SU-DHL-6 (cell line): ENCODE measurements around the gene SCARB1.

Experiments
- H2AFZ ChIP-seq: fragments of 200-600 bp; sonication (generic); 2 replicates; pipeline ENCODE4 v1.6.1; 2014; ENCODE audit warnings: low read depth, mild to moderate bottlenecking, moderate library complexity, mixed read lengths, antibody characterized with exemption, low read length; ENCODE audit not compliant: severe bottlenecking
- H3F3A ChIP-seq: fragments of 200-600 bp; shearing (Covaris generic); 2 replicates; pipeline ENCODE4 v1.6.0; 2016; ENCODE audit warnings: antibody characterized with exemption, mild to moderate bottlenecking; ENCODE audit not compliant: insufficient read depth
- H3K27ac ChIP-seq: fragments of 200-600 bp; sonication (generic); 2 replicates; pipeline ENCODE4 v1.5.1; 2016; ENCODE audit warnings: low read depth, mild to moderate bottlenecking, low read length, moderate library complexity, mixed read lengths
- H3K27me3 ChIP-seq: fragments of 200-600 bp; sonication (generic), shearing (Covaris generic); 2 replicates; pipeline ENCODE4 v1.6.0; 2014; ENCODE audit warnings: mild to moderate bottlenecking, low read length
- H3K36me3 ChIP-seq: fragments of 200-600 bp; sonication (generic); 2 replicates; pipeline ENCODE4 v1.6.1; 2014; ENCODE audit warnings: mild to moderate bottlenecking, low read length, mixed read lengths
- H3K4me2 ChIP-seq: fragments of 300-600, 200-600 bp; shearing (Covaris generic), sonication (generic); 2 replicates; pipeline ENCODE4 v1.6.0; 2014; ENCODE audit warnings: low read length, low read depth, mild to moderate bottlenecking; ENCODE audit not compliant: poor library complexity, severe bottlenecking
- H3K4me3 ChIP-seq: fragments of 200-600 bp; sonication (generic); 2 replicates; pipeline ENCODE4 v1.5.1; 2014; ENCODE audit warnings: antibody characterized with exemption, low read length, mild to moderate bottlenecking, mixed read lengths; ENCODE audit not compliant: insufficient read depth, poor library complexity, severe bottlenecking
- H3K79me2 ChIP-seq: fragments of 200-600 bp; sonication (generic); 2 replicates; pipeline ENCODE4 v1.6.1; 2014; ENCODE audit warnings: mild to moderate bottlenecking, low read length, moderate library complexity; ENCODE audit not compliant: insufficient read depth
- H3K9ac ChIP-seq: fragments of 200-600 bp; sonication (generic); 2 replicates; pipeline ENCODE4 v1.7.0; 2014; ENCODE audit warnings: mild to moderate bottlenecking, low read length
- H3K9me2 ChIP-seq: fragments of 200-600 bp; sonication (generic); replicated peaks from 2 replicates; pipeline ENCODE4 v1.6.1; 2014; ENCODE audit warnings: low read length; ENCODE audit not compliant: insufficient read depth
- H3K9me3 ChIP-seq: fragments of 200-600 bp; sonication (generic); 2 replicates; pipeline ENCODE4 v1.6.1; 2014; ENCODE audit warnings: low read length, mixed read lengths; ENCODE audit not compliant: insufficient read depth
- H4K20me1 ChIP-seq: fragments of 200-600 bp; sonication (generic); 2 replicates; pipeline ENCODE4 v1.6.1; 2014; ENCODE audit warnings: low read depth, mild to moderate bottlenecking, antibody characterized with exemption, low read length, moderate library complexity, mixed read lengths
- CTCF ChIP-seq: fragments of 200-600 bp; sonication (generic); IDR thresholded peaks from one replicate; pipeline ENCODE4 v1.5.1; 2017; ENCODE audit warnings: antibody characterized with exemption, mild to moderate bottlenecking, low read length, moderate library complexity; ENCODE audit not compliant: insufficient read depth, poor library complexity, severe bottlenecking
- EZH2phosphoT487 ChIP-seq: fragments of 200-600 bp; sonication (generic), shearing (Covaris generic); conservative IDR thresholded peaks from 2 replicates; pipeline ENCODE4 v1.6.1; 2018; ENCODE audit warnings: mild to moderate bottlenecking, antibody characterized with exemption, low read length, moderate library complexity, mixed read lengths

The SCARB1 gene

GRCh38 chr12:124898200-124898922 is 34.7 kb upstream of the SCARB1 start:
- no peaks in the 10 kb centered on the region for H4K20me1 ChIP-seq
- H3K4me3 ChIP-seq, result no peak overlapping the region
- no peaks in the 10 kb centered on the region for H3K9me2 ChIP-seq
- H3K27ac ChIP-seq, result 0 out of 2 replicates have a peak overlapping the region, but pooled peaks have one; percentile 11
- no peaks in the 10 kb centered on the region for H3K27me3 ChIP-seq
- H3K9me3 ChIP-seq, result no peaks in the 10 kb centered on the region
- TF ChIP-seq EZH2phosphoT487 (no peak), CTCF (peak; percentile 92)
- H3K79me2 ChIP-seq, result no peaks in the 10 kb centered on the region
- H2AFZ ChIP-seq, result no peak overlapping the region
- H3F3A ChIP-seq, result 0 out of 2 replicates have a peak, but pooled peaks cover 4% of the 10 kb centered on the region
- H3K9ac ChIP-seq, result no peak overlapping the region
- peak overlapping the region; percentile 41 for H3K4me2 ChIP-seq
- no peaks in the 10 kb centered on the region for H3K36me3 ChIP-seq

DNA sequence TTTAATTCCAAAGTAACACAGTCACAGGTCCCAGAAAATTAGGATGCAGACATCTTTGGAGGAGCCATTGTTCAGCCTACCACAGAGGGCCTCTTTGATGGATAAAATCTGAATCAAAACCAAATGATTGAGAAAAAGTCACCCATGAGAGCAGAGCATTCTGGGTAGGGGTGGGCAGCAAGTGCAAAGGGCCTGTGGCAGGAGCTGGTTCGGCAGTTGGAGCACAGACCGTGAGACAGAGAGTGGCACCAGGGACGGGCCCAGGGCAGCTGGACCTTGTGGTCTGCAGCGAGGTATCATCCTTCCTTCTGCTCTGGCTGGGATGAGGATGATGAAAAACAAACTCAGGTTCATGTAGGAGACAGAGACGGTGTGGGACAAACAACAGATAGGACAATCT is 32.8 kb upstream of the SCARB1 start:
- no peaks in the 10 kb centered on the region for H4K20me1 ChIP-seq
- H3K9me2 ChIP-seq, result no peaks in the 10 kb centered on the region
- H3K27me3 ChIP-seq, result no peaks in the 10 kb centered on the region
- H2AFZ ChIP-seq, result no peak overlapping the region
- no peak overlapping the region for H3K27ac ChIP-seq
- H3K9ac ChIP-seq, result no peak overlapping the region
- H3K4me2 ChIP-seq, result no peak overlapping the region
- no peak overlapping the region for H3K4me3 ChIP-seq
- H3K79me2 ChIP-seq, result no peaks in the 10 kb centered on the region
- no peaks in the 10 kb centered on the region for H3K36me3 ChIP-seq
- H3F3A ChIP-seq, result 0 out of 2 replicates have a peak, but pooled peaks cover 4% of the 10 kb centered on the region
- TF ChIP-seq CTCF, result no peak
- no peak for TF ChIP-seq EZH2phosphoT487
- H3K9me3 ChIP-seq, result no peaks in the 10 kb centered on the region

DNA sequence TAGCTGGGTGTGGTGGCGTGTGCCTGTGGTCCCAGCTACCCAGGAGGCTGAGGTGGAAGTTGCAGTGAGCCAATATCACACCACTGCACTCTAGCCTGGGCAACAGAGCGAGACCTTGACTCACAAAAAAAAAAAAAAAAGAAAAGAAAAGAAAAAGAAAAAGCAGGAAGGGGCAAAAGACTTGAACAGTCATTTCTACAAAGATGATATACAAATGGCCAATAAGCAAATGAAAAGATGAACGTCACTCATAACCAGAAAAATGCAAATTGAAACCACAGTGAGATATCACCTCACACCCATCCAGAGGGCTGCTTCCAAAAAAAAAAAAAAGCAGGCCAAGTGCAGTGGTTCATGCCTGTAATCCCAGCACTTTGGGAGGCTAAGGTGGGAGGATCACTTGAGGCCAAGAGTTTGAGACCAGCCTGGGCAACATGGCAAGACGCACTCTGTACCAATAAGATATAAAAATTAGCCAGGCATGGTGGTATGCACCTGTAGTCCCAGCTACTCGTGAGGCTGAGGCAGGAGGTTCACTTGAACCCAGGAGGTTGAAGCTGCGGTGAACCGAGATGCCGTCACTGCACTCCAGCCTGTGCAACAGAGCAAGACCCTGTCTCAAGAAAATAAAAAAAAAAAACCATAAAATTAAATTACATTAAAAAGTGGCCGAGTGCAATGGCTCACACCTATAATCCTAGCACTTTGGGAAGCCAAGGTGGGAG is 30.3 kb upstream of the SCARB1 start:
- Histone ChIP-seq H3K9me3 (no peaks in the 10 kb centered on the region), H3K27ac (no peak overlapping the region), H3K9ac (no peak overlapping the region), H3K4me3 (no peak overlapping the region), H4K20me1 (no peaks in the 10 kb centered on the region), H3K4me2 (no peak overlapping the region), H3K79me2 (no peaks in the 10 kb centered on the region), H2AFZ (no peak overlapping the region), H3K36me3 (no peaks in the 10 kb centered on the region), H3K9me2 (no peaks in the 10 kb centered on the region), H3K27me3 (no peaks in the 10 kb centered on the region), H3F3A (0 out of 2 replicates have a peak, but pooled peaks cover 4% of the 10 kb centered on the region)
- TF ChIP-seq CTCF (no peak), EZH2phosphoT487 (no peak)
